GM19395 (cell line): ENCODE data around the gene SKAP1.

Experiments
- ATAC-seq: cut with Tn5 transposase; IDR thresholded peaks from one replicate; pipeline ENCODE4 v1.9.1; 2021; ENCODE audit warnings: mild to moderate bottlenecking, moderate library complexity; ENCODE audit not compliant: unreplicated experiment

Gene SKAP1

DNA sequence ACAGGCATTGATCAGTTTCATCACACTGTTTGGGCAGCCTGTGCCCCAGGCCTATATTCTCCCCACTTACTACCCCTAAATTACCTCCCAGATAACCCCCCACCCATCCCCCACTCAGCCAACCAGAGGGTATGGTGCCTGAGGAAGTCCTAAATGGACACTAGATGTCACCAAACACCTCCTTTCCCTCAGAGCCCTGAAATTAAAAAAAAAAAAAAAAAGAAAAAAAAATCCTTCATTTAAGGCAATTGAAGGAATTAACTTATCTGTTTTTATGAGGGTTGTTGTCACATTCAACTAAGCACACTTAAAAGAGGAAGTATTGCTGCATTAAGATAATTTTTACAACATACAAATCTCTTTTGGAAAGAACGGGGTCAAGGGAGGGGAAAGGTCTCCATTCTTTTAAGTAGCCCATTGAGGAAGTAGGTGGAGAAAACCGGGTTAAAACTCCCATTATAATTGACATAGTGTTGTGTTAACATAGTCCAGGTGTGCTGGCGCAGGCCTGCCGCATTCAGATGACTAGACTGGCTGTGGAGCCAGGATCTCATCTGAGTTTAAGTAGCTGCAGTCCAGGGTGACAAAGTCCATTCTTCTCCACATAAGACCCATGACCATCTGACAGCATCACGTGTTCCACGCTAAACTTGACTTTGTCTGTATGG is 276.2 kb downstream of the SKAP1 start:
- no peak for ATAC-seq

DNA sequence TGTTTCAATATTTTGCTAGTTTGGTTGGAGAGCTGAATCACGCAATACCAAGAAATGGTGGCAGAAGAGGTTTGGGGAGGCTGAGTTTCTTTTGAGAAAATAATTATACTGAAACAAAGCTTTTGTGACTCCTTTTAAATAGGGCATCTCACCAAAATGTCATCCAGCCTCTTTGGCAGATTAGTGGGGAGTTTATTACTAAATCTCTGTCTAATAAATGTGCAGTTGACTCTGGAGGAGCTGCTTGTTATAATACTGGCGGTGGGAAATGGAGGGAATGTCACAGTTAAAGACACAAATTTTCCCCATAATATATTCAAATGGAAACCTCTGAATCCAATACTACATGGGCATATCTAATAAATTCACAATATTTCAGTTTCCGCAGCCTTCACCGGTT is 277.7 kb downstream of the SKAP1 start:
- no peak for ATAC-seq

DNA sequence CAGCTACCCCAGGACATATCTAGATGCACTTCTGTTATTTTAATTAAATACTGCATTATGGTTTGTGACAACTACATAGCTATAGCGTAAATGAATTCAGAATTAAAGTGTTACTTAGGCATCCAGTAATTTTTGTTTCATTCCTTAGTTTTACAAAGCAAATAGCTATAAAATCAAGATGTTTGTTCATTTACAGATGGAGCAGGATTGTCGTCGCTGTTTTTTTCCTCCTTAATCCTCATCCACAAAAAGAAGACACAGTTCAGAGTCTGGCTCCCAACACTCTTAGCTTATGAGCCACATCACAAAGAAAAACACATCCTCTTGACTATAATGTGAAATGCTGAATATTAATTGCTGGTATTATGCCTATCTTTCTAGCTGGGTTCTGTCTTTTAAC is 278.8 kb downstream of the SKAP1 start:
- no peak for ATAC-seq

DNA sequence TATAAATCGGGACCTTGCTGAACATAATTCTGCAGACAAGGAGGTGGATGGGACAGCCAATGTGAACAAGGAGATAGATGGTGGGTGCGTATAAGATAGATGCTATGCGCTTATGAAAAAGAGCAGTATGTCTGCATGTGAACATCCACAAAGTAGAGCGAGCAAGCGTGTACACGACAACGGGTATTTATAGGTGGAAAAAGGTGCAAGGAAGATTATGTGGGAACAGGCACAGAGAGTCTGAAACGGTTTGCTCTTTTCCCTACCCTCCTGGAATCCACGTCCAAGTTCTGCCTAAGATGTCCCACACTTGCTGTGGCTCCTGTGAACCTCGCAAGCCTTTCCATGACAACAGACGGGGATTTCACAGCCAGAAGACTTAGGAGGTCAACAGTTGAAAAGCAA is 279.4 kb downstream of the SKAP1 start:
- ATAC-seq: no peak

DNA sequence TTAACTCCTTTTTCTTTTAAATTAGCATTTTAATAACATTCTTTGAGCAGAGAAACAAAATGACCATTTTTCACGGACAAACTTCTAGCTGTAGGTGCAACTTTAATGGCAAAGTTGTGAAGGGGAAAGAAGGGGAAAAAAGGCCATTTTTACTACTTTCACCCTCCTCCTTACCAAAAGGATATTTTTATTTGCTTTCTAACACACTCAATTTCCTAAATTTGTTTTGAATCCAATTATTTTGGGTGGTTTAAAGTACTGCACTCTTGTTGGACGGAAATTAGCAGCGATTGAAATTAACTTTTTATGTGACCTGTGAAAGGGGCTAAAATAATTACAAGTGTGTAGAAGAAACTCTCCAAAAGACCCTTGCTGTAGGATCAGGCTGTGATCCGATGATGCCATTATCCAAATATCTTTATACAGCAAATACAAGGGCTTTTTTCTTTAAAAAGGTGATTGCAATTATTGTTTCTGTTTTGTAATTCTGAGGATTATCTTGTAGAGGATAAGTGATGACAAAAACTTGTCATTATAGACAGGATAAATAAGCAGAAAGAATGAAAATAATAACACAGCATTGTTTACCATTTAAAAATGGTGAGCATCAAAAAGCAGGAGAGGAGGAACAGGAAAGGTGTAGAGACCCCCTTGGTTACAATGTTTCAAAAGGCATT is 280.1 kb downstream of the SKAP1 start:
- no peak for ATAC-seq

DNA sequence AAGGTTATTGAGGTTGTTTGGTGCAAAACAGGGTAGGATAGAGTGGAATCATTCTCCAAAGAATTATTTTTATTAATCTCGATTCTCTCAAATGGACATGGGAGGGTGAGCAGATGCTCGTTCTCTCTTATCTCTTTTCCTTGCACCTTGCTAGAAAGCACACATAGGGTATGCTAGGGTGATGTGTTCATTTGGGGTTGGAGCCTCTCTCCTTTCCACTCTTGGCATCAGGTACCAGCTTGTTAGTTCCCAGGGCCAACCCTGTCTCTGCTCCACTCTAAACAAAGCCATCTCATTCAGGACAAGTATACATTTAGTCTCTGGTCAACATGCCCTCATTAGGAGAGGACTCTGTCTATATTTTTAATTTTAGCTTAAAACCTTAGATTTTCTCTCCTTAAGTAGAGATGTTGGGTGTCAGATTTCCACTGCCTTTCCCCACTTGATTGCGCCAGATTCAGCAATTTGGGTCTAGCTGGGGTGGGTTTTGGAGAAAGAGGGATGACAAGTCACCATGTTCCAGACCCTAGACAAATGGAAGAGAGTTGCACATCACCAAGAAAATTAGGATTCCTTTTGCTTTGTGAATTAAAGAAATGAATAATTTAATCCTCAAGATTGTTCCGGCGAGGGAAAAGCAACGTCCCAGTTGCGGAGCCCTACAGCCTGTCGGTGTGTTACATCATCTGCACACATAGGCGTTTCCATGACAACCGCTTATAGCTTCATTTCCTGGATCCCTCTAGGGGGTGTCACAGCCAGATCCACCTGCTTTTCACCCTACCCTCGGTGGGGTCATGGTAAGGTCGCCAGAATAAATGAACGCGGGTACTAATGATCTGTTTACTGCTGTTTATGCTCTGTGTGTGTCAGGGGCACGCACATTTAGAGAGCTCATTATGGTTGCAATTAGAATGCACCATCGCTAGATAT is 280.9 kb downstream of the SKAP1 start:
- no peak for ATAC-seq

DNA sequence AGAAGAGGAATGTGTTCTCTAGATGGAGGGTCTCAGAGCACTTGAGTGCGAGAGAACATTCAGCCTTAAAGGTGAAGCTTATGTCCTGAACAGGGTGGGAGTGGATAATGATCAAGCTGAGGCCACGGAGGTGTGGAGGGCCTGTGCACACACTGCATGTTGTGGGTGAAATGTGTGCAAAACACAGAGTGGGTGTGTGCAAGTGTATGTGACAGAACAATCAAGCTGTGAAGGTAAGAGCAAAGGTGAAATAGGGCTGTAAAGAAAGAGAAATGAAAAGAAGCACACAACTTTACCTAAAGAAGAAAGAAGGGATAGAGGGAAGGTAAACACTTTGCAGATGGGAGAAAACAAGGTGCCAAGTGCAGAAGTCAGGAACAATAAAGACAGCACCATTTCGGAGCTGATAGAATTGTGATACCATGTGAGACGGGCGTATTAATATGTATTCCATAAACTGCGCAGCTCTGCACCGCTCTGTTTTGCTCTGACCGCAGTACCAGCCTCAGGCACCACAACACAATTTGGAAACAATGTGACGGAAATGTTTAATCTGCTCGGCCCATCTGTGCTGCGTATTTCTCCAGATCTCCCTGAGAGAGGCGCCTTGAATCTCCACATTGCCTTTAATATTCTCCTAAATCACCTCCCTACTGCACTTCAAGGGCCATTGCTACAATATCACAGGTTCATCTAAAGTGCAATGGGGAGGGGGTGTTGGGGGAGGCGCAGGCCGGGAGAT is 281.8 kb downstream of the SKAP1 start:
- no peak for ATAC-seq

DNA sequence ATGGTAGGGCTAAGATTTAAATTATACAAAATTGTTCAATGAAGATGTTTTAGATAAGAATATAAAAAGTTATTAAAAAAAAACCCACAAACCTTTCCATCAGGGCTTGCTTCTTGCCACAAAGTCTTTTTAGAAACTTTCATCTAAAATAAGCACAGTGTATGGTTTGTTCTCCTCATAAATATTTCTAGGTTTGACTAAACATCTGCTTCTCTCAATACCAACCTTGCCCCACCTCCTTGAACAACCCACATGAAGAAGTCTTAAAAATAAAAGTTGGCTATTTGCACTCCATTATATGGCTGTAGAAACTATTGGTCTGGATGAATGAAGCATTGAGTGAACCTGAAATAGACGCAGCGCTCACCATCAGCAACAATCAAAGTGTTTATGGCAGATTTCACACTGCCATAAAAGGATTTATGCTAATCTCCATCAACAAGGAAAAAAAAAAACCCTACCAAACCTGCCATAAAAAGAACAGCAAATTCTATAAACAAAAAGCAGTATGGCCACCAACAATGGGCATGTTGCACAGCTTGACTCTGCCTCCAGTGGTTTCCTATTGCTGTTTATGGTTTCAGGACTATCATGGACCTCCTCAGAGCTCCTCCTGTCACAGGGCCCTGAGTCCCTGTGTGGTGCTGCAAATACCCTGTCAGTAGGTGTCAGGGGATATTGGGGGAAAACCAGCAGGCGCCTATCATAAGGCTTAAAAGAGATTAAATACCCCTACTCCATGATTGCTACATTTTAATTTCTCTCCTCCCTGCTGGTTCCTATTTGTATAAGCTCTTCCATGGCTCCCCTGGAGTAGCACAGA is 284.8 kb downstream of the SKAP1 start:
- ATAC-seq: no peak

DNA sequence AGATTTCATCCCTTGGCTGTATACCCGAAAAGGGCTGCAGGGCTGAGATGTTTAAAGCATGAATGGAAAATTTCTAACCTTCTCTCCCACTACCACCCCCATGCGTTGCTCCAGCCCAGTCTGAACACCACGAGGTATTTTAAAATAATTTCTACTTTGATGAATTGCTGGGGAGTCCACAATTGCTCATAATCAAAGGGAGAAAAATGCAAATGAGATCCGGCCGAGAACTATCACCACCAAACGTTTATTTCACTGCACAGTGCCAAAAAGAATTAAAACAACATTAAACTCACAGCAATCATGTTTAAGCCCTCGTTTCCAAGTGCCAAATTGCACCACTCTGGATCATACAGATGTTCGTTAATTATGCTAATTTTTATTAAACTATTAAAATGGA is 285.8 kb downstream of the SKAP1 start:
- no peak for ATAC-seq

DNA sequence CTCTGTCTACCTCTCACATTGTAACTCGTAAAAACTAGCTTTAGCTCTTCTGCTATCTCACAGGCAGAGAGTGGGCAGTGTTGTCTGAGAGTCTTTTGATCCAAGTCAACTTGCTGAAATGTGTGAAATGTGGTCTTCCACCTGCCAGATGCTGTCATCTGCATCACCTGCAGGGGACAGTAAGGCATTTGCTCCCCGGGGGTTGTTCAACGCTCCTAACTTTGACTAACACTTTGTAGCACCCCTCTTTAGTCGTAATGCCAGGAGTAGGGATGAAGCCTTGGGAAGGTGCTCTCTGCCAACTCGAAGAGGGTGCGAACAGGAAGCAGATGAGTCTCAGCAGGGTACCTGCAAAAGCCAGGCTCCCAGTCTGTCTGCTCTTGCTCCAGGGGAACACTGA is 286.4 kb downstream of the SKAP1 start:
- ATAC-seq: no peak

DNA sequence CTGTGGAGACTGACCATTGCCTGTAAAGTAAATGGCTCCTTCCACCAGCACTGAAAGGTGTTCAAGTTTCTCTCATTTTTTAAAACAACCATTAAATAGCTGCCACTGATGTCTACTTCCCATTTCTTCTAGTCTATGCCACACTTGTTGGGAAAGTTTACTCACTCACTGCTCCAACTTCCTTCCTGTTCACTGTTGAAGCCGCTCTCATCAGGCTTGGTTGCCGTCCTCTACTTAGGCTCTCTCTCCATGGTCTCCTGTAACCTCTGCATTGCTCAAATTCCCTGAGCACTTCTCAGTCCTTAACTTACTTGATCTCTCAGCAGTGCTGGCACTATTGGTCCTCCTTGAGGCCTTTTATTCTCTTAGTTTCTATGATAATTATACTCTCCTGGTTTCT is 290.1 kb downstream of the SKAP1 start:
- ATAC-seq: no peak

DNA sequence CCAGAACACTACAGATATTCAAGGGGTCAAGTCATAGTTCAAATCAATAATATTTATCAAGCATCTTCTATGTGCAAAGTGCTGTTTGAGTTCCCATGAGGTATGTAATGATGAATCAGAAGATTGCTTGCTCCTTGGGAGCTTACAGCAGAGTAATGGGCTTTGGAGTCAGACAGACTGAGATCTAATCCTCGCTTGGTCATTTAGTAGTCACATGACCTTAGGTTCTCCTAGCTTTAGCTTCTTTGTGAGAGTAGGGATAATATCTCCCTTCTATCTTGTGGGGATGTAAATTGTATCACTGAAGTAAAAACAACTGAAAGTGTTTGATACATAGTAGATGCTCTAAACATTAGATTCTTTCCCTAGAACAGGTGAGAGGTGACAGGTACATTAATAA is 292.4 kb downstream of the SKAP1 start:
- ATAC-seq: no peak

DNA sequence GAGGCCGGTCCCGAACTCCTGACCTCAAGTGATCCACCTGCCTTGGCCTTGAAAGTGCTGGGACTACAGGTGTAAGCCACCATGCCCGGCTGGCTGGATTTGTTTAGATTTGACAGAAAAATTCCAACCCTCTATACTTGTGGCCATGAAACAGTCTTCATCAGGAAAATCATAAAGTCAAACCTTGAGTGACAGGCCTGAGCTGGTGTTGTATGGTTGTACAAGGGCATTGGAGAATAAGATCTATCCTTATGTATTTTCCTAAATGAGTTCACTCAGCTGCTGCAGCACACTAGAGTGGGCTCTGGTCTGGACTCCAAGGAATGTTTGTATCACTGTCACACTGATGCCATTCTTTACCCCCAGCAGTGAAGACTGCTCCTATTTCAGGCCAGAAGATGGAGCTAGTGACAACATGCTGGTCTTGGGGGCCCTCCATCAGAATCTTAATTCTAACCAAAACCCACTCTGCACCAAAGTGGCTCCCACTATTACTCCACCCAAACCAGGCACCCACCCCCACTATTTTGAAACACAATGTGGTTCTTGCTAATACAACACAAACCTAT is 295.0 kb downstream of the SKAP1 start:
- no peak for ATAC-seq

DNA sequence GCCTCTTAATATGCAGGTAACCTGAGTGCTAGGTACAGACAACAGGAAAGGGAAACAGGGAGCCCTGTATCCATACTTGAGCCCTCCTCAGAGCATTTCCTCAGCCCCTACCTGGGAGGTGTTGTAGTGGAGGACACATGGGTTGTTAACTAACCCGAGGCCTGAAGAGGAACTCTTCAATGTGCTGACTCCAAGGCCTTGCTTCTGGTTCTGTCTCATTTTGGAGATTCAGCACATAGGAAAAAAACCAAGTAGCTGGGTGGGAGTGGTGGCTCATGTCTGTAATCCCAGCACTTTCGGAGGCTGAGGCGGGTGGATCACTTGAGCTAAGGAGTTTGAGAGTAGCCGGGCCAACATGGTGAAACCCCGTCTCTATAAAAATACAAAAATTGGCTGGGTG is 297.6 kb downstream of the SKAP1 start:
- ATAC-seq: no peak

DNA sequence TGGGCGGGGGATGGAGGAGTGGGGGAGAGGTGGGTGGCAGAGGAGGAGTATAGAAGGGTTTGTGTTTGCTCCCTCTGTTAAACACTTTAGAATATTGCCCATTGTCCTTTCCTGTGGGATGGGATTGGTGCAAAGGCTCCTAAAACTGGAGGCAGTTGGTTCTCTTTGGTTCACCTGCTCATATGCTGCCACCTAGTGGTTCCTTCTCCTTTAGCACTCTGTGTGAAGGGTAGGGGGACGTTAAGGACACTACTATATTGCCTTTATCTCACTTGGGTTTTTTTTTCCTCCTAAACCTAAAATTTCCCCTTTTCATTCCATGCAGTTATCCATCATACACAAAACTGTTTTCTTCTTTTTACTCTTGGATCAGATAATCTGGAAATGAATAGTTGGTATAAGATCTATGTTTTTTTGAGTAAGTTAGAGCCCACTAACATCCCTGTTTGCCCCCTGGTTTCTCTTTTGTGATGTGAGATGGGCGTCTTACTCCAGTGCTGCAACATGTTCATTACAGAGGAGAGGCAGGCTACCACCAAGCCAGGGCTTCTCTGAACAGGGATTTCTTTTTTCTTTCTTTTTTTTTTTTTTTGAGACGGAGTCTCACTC is 298.7 kb downstream of the SKAP1 start:
- ATAC-seq: no peak

DNA sequence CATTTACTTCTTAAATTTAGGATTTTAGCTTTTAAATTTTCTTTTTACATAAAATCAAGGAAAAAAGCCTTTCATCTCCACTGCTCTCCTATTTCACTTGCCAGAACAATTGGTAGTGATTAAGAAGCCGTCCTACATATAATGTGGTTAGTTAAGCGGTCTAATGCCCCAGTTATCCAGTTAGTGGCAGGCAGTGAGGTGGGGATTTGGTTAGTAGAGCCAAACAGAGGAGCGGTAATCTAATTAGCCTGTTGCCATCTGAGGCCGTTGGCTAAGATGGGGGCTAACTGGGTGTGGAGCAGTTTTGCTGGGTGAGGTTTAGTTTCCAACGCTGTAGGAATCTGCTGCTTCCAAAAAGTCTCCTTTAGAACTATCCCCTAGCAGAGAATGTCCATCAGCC is 300.0 kb downstream of the SKAP1 start:
- ATAC-seq: no peak

DNA sequence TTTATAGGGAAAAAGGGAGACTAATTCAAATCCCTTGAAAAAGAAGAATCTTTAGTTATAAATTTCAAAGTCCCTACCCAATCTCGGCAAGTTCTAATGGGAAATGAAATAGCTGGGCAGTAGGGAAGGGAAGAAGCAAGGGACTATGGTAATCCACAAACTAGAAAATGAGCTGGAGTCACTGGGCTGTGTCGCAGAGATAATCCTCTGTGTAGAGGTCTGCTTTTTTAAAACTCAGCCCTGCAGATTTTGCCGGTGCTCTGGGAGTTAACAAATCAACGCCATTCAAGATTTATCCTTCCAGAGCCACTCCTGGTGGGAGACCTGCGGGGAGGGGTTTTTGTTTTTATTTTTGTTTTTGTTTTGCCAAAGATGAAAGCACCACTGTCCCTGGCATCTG is 301.6 kb downstream of the SKAP1 start:
- no peak for ATAC-seq

DNA sequence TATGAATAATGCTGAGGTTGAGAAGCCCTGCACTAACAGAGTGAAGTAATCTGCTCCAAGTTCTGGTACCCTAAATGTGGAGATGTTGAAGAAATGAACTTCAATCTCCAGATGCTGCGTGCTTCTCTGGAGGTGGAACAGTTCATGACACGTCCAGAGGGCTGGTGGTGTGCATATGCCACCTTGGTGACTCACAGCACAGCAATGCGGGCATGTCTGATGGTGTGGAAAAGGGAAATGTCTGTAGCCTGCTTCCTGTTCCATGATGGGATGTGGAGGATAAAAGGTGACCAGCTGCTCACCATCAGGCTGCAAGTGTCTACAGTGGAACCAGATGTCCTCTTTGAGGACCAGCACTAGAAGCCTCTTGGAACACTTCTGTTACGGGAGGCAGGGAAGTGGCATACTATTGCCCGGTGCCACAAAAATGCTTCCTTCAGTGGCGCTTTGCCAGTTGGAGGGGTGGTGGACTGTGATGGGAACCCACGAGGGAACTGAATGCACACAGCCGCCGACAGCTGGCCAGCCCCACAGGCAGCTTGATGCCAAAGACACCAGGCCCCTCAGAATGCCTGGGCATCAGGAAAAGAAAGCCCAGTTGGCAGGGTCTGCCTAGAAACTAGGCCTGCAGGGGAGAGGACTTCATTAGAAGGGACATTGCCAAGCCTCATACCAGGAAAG is 302.5 kb downstream of the SKAP1 start:
- ATAC-seq: no peak

DNA sequence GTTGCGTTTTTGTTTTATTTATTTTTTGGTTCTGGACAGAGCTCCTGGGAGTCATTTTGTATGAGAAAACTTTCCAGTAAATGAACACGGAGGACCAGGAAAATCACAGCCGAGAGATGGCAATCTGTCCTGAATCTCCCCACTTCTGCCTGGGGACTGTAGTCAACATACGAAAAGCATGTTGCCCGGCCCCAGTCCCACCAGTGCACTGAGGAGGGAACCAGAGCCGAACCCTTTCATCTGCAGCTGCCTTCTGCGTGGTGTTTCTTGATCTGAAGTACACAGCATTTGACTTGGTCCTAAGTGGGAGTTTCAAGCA is 303.5 kb downstream of the SKAP1 start:
- no peak for ATAC-seq
